ENCODE data around the gene UBQLN2.

GRCh38 chrX:56564164-56564885, 898 bp downstream of the UBQLN2 start:
- TF ChIP-seq POLR2A (IDR thresholded peaks at IDR 0.05) (no peak), CTCF (IDR thresholded peaks at IDR 0.05) (no peak)
